NT2/D1 (cell line): Measurements from ENCODE around the gene IQUB.
"Not testable (repeated sequence)": the region's sequence is repeated elsewhere in the genome, so short reads cannot be mapped to it uniquely, and the experiment has no call there.

Source experiments
- DNase-seq: peaks from one replicate; pipeline ENCODE4 v3.0.0-alpha.2; 2011; ENCODE audit warnings: low read depth, low spot score
- H3K27me3 ChIP-seq: 2 replicates; pipeline ENCODE4 v1.6.0; 2011; ENCODE audit warnings: mild to moderate bottlenecking; ENCODE audit not compliant: insufficient read length, insufficient read depth
- H3K36me3 ChIP-seq: 2 replicates; pipeline ENCODE4 v1.6.1; 2011; ENCODE audit warnings: mild to moderate bottlenecking, low read length, mixed read lengths; ENCODE audit not compliant: insufficient read depth, insufficient read length
- H3K4me1 ChIP-seq: 2 replicates; pipeline ENCODE4 v1.5.1; 2011; ENCODE audit not compliant: insufficient read depth, insufficient read length
- H3K4me3 ChIP-seq: 2 replicates; pipeline ENCODE4 v1.5.1; 2011; ENCODE audit warnings: low read depth; ENCODE audit not compliant: insufficient read length
- H3K9ac ChIP-seq: 2 replicates; pipeline ENCODE4 v1.6.0; 2011; ENCODE audit warnings: low read depth; ENCODE audit not compliant: insufficient read length
- H3K9me3 ChIP-seq: 2 replicates; pipeline ENCODE4 v1.5.1; 2011; ENCODE audit warnings: mild to moderate bottlenecking, low read length; ENCODE audit not compliant: insufficient read depth
- SUZ12 ChIP-seq: IDR thresholded peaks from 2 replicates; pipeline ENCODE4 v1.6.1; 2011; ENCODE audit not compliant: insufficient read length, insufficient read depth; ENCODE audit errors: extremely low read depth
- YY1 ChIP-seq: IDR thresholded peaks from 2 replicates; pipeline ENCODE4 v1.6.1; 2011; ENCODE audit not compliant: insufficient read length, insufficient read depth
- ZNF274 ChIP-seq: IDR thresholded peaks from 2 replicates; pipeline ENCODE4 v1.6.1; 2011; ENCODE audit warnings: mild to moderate bottlenecking, low read depth, low read length

The IQUB gene

GRCh38 chr7:123431075-123431614, 103.2 kb downstream of the IQUB start:
- DNase-seq, result no peak

GRCh38 chr7:123425246-123425645, 109.1 kb downstream of the IQUB start:
- Histone ChIP-seq H3K27me3 (no peaks in the 10 kb centered on the region), H3K4me3 (no peak overlapping the region), H3K9ac (no peak overlapping the region), H3K36me3 (no peaks in the 10 kb centered on the region), H3K9me3 (no peaks in the 10 kb centered on the region), H3K4me1 (no peaks in the 10 kb centered on the region)
- TF ChIP-seq SUZ12 (no peak), YY1 (no peak), ZNF274 (no peak)
- DNase-seq, result no peak

More at GRCh38 chr7:123431075-123431614, 103.2 kb downstream of the IQUB start:
- no peaks in the 10 kb centered on the region for H3K9me3 ChIP-seq
- H3K4me3 ChIP-seq, result no peak overlapping the region
- TF ChIP-seq SUZ12 (no peak), ZNF274 (no peak), YY1 (no peak)
- no peaks in the 10 kb centered on the region for H3K4me1 ChIP-seq
- H3K36me3 ChIP-seq, result no peaks in the 10 kb centered on the region
- no peak overlapping the region for H3K9ac ChIP-seq
- no peaks in the 10 kb centered on the region for H3K27me3 ChIP-seq

GRCh38 chr7:123424463-123424862, 109.9 kb downstream of the IQUB start:
- H3K4me3 ChIP-seq, result no peak overlapping the region
- no peaks in the 10 kb centered on the region for H3K27me3 ChIP-seq
- no peaks in the 10 kb centered on the region for H3K4me1 ChIP-seq
- no peaks in the 10 kb centered on the region for H3K9me3 ChIP-seq
- H3K36me3 ChIP-seq, result no peaks in the 10 kb centered on the region
- no peak for TF ChIP-seq ZNF274
- TF ChIP-seq YY1, result no peak
- TF ChIP-seq SUZ12, result no peak
- H3K9ac ChIP-seq, result no peak overlapping the region
- DNase-seq, result no peak

GRCh38 chr7:123423622-123424021, 110.8 kb downstream of the IQUB start:
- TF ChIP-seq ZNF274 (no peak), SUZ12 (no peak), YY1 (no peak)
- no peaks in the 10 kb centered on the region for H3K4me1 ChIP-seq
- no peaks in the 10 kb centered on the region for H3K36me3 ChIP-seq
- no peak overlapping the region for H3K4me3 ChIP-seq
- no peaks in the 10 kb centered on the region for H3K27me3 ChIP-seq
- no peak overlapping the region for H3K9ac ChIP-seq
- DNase-seq, result no peak
- no peaks in the 10 kb centered on the region for H3K9me3 ChIP-seq

GRCh38 chr7:123417580-123417979, 116.8 kb downstream of the IQUB start:
- Histone ChIP-seq H3K27me3 (no peaks in the 10 kb centered on the region), H3K4me3 (no peak overlapping the region), H3K9ac (no peak overlapping the region), H3K36me3 (no peaks in the 10 kb centered on the region), H3K4me1 (no peaks in the 10 kb centered on the region), H3K9me3 (peaks cover 14% of the 10 kb centered on the region)
- TF ChIP-seq YY1 (no peak), SUZ12 (no peak), ZNF274 (no peak)
- DNase-seq, result no peak

- H3K36me3 ChIP-seq, result no peaks in the 10 kb centered on the region
- H3K4me1 ChIP-seq, result no peaks in the 10 kb centered on the region
- H3K9me3 ChIP-seq, result peaks cover 14% of the 10 kb centered on the region
- no peaks in the 10 kb centered on the region for H3K27me3 ChIP-seq
- TF ChIP-seq ZNF274 (no peak), SUZ12 (no peak), YY1 (no peak)
- H3K9ac ChIP-seq, result no peak overlapping the region
- H3K4me3 ChIP-seq, result no peak overlapping the region
- DNase-seq, result no peak
Measured at GRCh38 chr7:123415625-123416024, 118.8 kb downstream of the IQUB start.

GRCh38 chr7:123410273-123410904, 124.0 kb downstream of the IQUB start:
- DNase-seq, result no peak

GRCh38 chr7:123407951-123408350, 126.4 kb downstream of the IQUB start:
- not testable (repeated sequence) for H3K9ac ChIP-seq, H3K9me3 ChIP-seq, H3K4me3 ChIP-seq, H3K36me3 ChIP-seq, H3K4me1 ChIP-seq, DNase-seq, H3K27me3 ChIP-seq

More at GRCh38 chr7:123410273-123410904, 124.0 kb downstream of the IQUB start:
- no peaks in the 10 kb centered on the region for H3K36me3 ChIP-seq
- no peaks in the 10 kb centered on the region for H3K9me3 ChIP-seq
- no peak overlapping the region for H3K9ac ChIP-seq
- no peaks in the 10 kb centered on the region for H3K27me3 ChIP-seq
- no peaks in the 10 kb centered on the region for H3K4me1 ChIP-seq
- no peak for TF ChIP-seq SUZ12
- TF ChIP-seq YY1, result no peak
- TF ChIP-seq ZNF274, result no peak
- no peak overlapping the region for H3K4me3 ChIP-seq
